Thyroid gland (tissue), 4 donors: ENCODE data around the gene RAB40B.

Experiments used
- POLR2A ChIP-seq, 2 donors: fragments of 450-650 bp; IDR thresholded peaks; one replicate each; pipeline ENCODE4 v1.6.1; 2017; ENCODE audit warnings: antibody characterized with exemption in 2 of 2, mild to moderate bottlenecking in 2 of 2, moderate library complexity in 1 of 2
- TF ChIP-seq, protein P1 (sequence below), 6 experiments: fragments of 200-600 bp in 3 of 6; fragments of 450-650 bp in 3 of 6; sonication (generic) in 3 of 6; IDR thresholded peaks; one replicate each; pipeline ENCODE4 v1.5.1; 2016 to 2019; ENCODE audit warnings: antibody characterized with exemption in 6 of 6, mild to moderate bottlenecking in 2 of 6, inconsistent platforms in 1 of 6, moderate library complexity in 1 of 6

DNA sequence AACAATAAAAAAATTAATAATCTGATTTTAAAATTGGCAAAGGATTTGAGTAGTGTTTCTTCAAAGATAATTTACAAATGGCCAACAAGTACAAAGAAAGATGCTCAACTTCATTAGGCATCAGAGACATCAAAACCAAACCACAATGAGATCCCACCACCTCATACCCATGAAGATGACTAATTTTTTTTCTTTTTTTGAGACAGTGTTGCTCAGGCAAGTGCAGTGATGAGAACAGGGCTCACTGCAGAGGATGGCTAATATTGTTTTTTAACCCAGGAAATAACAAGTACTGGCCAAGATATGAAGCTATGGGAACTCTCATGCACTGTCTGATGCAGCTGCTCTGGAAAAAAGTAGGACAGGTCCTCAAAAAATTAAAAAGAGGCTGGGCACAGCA lies 65.2 kb downstream of the RAB40B start:
- TF ChIP-seq, protein P1, sequence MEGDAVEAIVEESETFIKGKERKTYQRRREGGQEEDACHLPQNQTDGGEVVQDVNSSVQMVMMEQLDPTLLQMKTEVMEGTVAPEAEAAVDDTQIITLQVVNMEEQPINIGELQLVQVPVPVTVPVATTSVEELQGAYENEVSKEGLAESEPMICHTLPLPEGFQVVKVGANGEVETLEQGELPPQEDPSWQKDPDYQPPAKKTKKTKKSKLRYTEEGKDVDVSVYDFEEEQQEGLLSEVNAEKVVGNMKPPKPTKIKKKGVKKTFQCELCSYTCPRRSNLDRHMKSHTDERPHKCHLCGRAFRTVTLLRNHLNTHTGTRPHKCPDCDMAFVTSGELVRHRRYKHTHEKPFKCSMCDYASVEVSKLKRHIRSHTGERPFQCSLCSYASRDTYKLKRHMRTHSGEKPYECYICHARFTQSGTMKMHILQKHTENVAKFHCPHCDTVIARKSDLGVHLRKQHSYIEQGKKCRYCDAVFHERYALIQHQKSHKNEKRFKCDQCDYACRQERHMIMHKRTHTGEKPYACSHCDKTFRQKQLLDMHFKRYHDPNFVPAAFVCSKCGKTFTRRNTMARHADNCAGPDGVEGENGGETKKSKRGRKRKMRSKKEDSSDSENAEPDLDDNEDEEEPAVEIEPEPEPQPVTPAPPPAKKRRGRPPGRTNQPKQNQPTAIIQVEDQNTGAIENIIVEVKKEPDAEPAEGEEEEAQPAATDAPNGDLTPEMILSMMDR (IDR thresholded peaks at IDR 0.05) = no peak
- TF ChIP-seq POLR2A (IDR thresholded peaks at IDR 0.05) = no peak
